NOMO-1 (cell line): ENCODE measurements around the gene PHF19.

ENCODE experiments used
- DNase-seq, 2 experiments: peaks; one replicate each; lab custom pipeline; 2025; ENCODE audit not compliant: unreplicated experiment in 2 of 2; lab: John Stamatoyannopoulos, UW

PHF19 gene

GRCh38 chr9:120874226-120875194 is 2.5 kb downstream of the PHF19 start:
- no peak for DNase-seq

DNA sequence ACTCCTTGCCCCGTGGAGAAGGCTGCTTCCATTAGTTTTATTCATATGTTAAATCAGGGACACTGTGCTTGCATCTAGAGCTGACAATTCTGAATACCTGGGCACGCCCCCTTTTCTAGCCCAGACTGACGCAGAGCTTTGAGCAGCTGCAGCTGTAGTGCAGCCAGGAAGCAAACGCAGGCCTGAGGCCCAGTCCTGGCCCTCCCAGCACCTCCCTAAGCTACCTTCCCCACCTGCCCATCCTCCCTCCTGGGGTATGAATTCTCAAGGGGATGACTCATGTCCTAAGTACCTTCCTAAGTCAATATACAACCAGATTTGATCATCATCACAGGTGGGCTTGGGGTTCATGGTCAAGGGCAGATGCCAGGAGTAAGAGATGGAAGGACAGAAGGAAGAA is 3.5 kb downstream of the PHF19 start:
- DNase-seq = no peak

DNA sequence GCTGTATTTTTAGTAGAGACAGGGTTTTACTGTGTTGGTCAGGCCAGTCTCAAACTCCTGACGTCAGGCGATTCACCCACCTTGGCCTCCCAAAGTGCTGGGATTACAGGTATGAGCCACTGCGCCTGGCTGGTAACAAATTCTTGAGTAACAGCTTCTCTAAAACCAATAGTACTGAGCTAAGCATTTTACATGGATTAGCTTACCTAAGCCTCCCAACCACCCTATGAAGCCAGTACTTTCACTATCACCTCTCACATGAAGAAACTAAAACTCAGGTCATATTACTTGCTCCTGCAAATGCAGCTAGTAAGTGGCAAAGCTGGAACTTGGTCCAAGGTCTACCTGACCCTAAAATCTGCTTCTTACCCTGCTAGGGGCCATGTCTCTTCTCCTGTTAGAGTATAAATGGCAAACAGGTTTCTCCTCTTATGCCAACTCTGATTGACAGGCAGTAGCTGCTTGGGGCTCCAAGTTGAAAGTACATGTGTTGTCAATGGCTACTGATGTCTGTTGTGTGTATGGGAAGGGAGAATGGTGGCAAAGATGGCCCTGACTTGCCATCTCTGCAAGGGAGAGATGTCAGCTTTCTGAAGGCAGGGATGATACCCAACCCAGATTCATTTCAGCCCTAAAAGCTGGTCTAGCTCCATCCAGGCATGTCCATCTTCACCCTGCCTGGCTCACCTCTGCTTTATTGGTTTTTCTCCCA is 4.0 kb downstream of the PHF19 start:
- no peak for DNase-seq

DNA sequence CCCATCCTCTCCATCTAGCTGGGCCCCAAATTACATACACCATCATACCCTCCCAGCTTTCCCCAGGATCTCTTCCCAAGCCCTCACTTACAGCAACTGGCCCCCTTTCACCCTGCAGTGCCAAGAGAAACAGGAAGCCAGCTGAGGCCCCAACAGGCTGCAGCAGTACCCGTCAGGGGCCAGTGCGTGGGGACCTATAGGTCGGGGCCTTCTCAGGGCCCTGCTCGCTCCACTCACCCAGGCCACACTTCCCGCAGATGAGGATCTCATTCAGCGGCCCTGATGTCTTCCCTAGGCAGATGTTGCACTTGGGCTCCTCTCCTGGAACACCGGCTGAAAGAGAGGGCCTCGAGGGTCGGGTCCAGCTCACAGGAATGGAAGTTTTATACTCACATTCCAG is 6.8 kb downstream of the PHF19 start:
- DNase-seq = peak in 1 of 2 experiments; percentile 16

GRCh38 chr9:120869726-120870125 is 7.3 kb downstream of the PHF19 start:
- DNase-seq = no peak

DNA sequence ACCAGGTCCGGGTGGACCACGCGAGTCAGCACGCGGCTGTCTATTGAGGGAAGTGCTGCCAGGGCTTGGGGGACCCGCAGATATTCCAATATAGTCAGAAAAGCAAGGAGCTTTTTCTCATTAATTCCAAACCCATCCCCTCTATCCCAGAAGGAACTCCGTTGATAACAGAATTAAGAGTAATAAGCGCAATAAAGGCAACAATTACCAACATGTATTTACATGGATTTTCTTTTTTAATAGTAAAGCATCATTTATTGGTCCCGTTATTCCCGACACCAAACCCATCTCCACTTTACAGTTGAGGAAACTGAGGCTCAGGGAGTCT is 7.7 kb downstream of the PHF19 start:
- no peak for DNase-seq

- DNase-seq = peak; percentile 91 to 98
Observed at GRCh38 chr9:120868676-120869359, 8.2 kb downstream of the PHF19 start.

DNA sequence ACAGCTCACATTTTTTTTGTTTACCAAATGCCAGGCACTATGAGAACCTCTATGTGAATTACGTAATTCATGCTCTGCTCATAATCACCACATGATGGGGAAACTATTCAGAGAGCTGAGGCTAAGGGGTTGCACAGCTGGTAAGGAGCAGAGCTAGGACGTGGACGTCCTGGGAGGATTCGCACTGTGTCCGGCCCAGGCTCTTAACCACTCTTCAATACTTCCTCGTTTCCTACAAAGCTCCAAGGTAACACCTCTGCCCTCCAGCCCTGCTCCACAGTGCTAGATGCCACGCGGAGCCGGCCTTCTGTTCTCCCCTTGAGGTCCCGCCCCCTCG is 8.7 kb downstream of the PHF19 start:
- DNase-seq = no peak

DNA sequence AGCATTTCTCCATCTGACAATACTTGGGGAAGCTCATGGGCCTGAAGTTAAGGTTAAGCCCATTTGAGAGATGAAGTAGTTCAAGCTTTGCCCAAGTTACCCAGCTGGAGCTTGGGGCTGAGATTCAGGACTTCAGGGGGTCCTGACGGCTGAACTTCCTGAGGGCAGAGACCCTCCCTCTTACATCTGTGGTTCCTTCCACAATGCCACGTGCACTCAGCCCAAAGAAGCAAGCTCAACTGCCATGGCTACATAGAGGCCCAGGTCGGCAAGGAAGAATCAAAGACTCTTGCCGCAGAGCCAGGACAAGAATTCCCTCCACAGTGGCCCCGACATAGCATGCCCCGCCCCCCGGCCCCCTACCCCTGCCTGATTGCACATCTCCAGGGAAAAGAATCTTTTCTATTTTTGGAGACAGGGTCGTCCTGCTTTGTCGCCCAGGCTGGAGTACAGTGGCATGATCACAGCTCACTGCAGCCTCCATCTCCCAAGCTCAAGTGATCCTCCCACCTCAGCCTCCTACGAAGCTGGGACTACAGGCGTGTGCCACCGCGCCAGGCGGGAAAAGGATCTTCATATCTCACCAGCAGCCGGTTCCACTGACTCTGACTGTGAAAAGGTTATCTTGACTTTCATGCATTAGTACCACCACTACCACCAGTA is 9.2 kb downstream of the PHF19 start:
- DNase-seq = no peak

GRCh38 chr9:120866651-120867050 is 10.3 kb downstream of the PHF19 start:
- no peak for DNase-seq

- DNase-seq = no peak
Observed at GRCh38 chr9:120865809-120866208, 11.2 kb downstream of the PHF19 start.

DNA sequence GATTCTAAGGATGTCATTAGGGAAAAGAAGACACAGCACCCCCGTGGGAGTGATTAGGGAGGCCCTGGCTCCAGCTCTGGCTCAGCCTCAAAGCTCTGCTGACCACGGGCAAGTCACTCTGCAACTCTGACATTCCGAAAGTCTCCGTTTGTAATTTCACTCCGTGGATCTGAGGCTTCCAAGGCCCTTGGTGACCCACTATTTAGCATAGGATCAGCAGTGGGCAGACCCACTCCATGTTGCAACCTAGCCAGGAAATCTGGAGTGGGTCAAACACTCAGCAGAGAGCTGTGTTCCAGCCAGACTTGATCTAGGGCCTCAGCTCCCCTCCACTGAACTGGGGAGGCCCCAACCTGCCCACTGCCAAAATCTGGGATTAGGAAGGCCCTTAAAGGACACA is 11.8 kb downstream of the PHF19 start:
- no peak for DNase-seq

DNA sequence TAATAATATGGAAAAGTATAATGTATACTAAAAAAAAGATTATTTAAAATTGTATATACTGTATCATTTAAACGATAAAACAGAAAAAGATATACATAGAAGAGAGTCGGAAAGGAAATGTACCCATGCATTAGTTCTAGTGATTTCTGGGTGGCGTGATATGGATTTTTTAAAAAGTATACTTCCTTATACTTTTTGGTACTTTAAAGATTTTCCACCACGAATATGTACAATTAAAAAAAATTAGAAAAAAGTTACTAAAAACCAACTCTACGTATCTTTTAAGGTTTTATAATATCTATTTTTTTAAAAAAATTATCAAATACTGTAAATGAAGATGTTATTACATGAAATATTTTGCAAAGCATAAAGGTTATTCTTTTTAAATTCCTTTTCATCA is 12.3 kb downstream of the PHF19 start:
- no peak for DNase-seq

GRCh38 chr9:120863833-120864232 is 13.2 kb downstream of the PHF19 start:
- no peak for DNase-seq

DNA sequence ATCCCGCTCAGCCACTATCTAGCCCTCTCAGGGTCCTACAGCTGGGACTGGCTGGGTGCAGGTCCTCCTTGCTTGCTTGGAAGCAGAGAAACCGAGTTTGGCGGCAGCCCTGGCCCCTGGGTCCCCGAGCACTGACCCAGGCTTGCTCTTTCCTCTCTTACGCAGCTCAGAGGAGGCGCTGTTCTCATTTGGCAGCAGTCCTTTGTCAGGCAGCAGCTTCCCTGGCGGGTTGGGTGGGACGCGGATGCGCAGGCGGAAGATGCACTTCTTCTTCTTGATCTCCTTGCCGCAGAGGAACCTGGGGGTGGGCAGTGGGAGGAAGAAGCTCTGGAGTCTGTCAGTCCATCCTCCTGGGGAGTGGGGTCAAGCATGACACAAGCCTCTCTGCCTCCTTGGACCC is 14.5 kb downstream of the PHF19 start:
- no peak for DNase-seq

- DNase-seq = no peak
Observed at GRCh38 chr9:120861935-120862334, 15.1 kb downstream of the PHF19 start.

DNA sequence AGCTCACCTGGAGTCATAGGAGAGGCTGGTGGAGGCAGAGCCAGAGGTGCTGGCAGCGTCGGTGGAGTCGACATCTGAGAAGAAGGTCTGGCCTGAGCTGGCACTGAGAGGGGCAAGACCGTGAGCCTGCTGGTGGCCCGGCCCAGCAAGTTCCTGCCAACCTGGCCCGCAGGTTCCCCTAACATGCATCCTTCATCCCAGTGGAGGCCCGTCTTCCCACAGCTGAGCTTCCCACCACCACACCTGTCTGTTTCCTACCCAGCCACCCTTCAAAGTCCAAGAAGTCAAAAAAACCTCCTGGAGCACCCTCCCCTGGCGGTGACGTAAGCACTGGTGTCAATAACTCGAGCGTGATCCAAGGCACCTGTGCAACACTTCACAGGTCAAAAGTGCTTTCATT is 16.9 kb downstream of the PHF19 start:
- no peak for DNase-seq

- DNase-seq = no peak
Observed at GRCh38 chr9:120859361-120859760, 17.6 kb downstream of the PHF19 start.

DNA sequence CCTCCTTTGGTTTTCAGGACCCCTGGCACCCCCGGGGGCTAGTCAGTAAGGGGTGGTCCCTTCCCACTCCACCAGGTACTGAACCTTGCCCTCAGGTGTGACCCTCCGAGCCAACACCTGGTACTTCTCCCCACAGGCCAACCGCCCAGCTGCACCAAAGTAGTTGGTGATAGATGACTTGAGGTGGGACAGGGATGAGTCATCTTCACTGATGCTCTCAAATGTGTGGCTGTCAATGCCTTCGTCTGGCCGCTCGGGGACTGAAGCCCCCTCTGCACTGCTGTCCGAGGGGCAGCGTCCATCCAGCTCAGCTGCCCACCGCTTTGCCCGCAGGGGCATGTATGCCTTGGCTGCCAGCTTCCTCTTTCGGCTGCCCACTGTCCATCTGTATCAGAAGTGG is 19.1 kb downstream of the PHF19 start:
- no peak for DNase-seq

DNA sequence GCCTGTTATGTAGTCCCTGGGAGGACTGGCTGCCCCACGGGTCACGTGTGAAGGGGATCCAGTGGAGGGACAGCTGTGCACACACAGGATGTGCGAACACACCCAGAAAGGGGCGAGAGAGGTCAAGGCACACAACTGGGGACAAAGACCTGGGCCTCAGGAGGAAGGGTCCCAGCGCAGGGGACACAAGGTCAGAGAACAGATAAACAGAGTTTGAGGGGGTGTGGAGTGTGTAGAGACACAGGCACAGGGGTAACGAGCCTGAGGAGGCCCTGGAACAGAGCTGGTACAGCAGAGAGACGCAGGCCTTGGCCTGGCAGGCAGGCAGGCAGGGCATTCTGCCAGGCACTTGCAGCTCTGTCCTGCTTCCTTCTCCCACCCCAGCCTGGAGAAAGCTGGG is 19.5 kb downstream of the PHF19 start:
- no peak for DNase-seq

DNA sequence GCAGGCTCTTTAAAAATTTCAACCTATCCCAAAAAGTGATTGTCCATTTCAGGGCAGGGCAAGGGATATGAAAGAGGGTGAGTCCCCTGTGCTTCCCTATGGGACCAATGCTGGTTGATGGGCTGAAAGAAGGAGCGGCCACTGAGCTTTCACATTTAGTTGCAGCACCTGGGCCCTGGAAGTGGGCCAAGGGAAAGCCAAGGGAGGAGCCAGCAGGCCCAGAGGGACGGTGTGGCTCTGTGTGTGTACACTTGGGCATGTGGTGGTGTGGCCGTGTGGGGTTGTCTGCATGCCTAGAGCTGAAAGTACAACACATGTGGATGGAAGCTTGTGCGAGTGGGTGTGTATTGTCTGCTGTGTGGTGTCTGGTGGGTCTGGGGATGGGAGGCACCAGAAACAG is 20.3 kb downstream of the PHF19 start:
- no peak for DNase-seq
